Hematopoietic multipotent progenitor cell treated with erythropoietin and hydrocortisone succinate and interleukin-3 and kit ligand, for 17 days (in vitro differentiated cells): ENCODE data around the gene TXK.
A peak's percentile ranks its signal among the peaks of the same experiment; 100 is the strongest.
"Not testable (repeated sequence)": the region's sequence is repeated elsewhere in the genome, so short reads cannot be mapped to it uniquely, and the experiment has no call there.

Experiments used
- DNase-seq: peaks from one replicate; pipeline ENCODE4 v3.0.0-alpha.2; 2015; ENCODE audit warnings: low spot score

TXK gene

GRCh38 chr4:48134081-48134480 lies at the start of gene TXK:
TXK (minus strand) TSS chr4:48134250; CDS start chr4:48134170, 80 bp downstream.
- no peak for DNase-seq

GRCh38 chr4:48180234-48180633 lies 46.2 kb upstream of the TXK start:
- no peak for DNase-seq

- DNase-seq = no peak
These were observed 44.9 kb upstream of the TXK start for GRCh38 chr4:48178931-48179330.

- no peak for DNase-seq
These were observed 41.8 kb upstream of the TXK start for GRCh38 chr4:48175806-48176205.

GRCh38 chr4:48175328-48175727 lies 41.3 kb upstream of the TXK start:
- DNase-seq = no peak

GRCh38 chr4:48173056-48173991 lies 39.3 kb upstream of the TXK start:
- peak; percentile 87 for DNase-seq

GRCh38 chr4:48172651-48173050 lies 38.6 kb upstream of the TXK start:
- no peak for DNase-seq

- no peak for DNase-seq
These were observed 35.6 kb upstream of the TXK start for GRCh38 chr4:48169636-48170035.

- no peak for DNase-seq
These were observed 33.7 kb upstream of the TXK start for GRCh38 chr4:48167538-48168263.

- DNase-seq = not testable (repeated sequence)
These were observed 30.5 kb upstream of the TXK start for GRCh38 chr4:48164561-48164960.

GRCh38 chr4:48163746-48164145 lies 29.7 kb upstream of the TXK start:
- DNase-seq = no peak

GRCh38 chr4:48162162-48162561 lies 28.1 kb upstream of the TXK start:
- DNase-seq = no peak

- no peak for DNase-seq
These were observed 23.2 kb upstream of the TXK start for GRCh38 chr4:48157271-48157670.

- no peak for DNase-seq
These were observed 22.4 kb upstream of the TXK start for GRCh38 chr4:48156423-48156822.

- DNase-seq = no peak
These were observed 19.9 kb upstream of the TXK start for GRCh38 chr4:48153791-48154550.

- no peak for DNase-seq
These were observed 18.2 kb upstream of the TXK start for GRCh38 chr4:48152259-48152658.

- DNase-seq = no peak
These were observed 15.8 kb upstream of the TXK start for GRCh38 chr4:48149827-48150370.

GRCh38 chr4:48147621-48148020 lies 13.6 kb upstream of the TXK start:
- DNase-seq = no peak

- DNase-seq = peak; percentile 58
These were observed 7.0 kb upstream of the TXK start for GRCh38 chr4:48141048-48141447.

- no peak for DNase-seq
These were observed 5.6 kb upstream of the TXK start for GRCh38 chr4:48139691-48140090.

- DNase-seq = no peak
These were observed 4.9 kb upstream of the TXK start for GRCh38 chr4:48138936-48139335.

- DNase-seq = no peak
These were observed 4.5 kb upstream of the TXK start for GRCh38 chr4:48138511-48138910.
